Gastrocnemius medialis (tissue), 4 donors: ENCODE results near the gene SSPN.

ENCODE experiments used
- POLR2A ChIP-seq, 2 donors: fragments of 450-650 bp; IDR thresholded peaks; one replicate each; pipeline ENCODE4 v1.6.1; 2017; ENCODE audit warnings: antibody characterized with exemption in 2 of 2, mild to moderate bottlenecking in 2 of 2, moderate library complexity in 2 of 2
- TF ChIP-seq, protein P1 (sequence below), 5 experiments: fragments of 450-650 bp in 3 of 5; fragments of 200-600 bp in 2 of 5; sonication (generic) in 2 of 5; IDR thresholded peaks in 4 of 5; conservative IDR thresholded peaks in 1 of 5; 1 replicate in 4 of 5; 2 replicates in 1 of 5; pipeline ENCODE4 v1.5.1; 2016 to 2019; ENCODE audit warnings: antibody characterized with exemption in 5 of 5, mild to moderate bottlenecking in 3 of 5, moderate library complexity in 3 of 5

DNA sequence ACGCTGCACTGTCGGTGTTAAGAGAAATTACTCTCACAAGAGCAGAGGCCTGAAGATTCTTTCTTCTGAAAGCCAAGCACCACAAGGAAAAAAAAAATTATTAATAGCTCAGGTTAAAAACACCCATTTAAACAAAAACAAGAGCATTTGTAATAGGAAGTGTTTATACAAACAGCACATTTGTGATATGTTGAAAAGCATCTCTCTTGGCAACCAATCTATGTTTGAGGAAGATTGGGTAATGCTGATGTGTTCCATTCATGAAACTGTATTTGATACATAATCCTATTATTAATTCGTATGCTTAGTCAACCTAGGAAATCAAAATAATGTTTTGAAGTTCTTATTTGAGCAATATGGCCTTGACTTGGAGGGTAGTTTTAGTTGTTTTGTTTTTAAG lies 36.5 kb downstream of the SSPN start:
- TF ChIP-seq, protein P1, sequence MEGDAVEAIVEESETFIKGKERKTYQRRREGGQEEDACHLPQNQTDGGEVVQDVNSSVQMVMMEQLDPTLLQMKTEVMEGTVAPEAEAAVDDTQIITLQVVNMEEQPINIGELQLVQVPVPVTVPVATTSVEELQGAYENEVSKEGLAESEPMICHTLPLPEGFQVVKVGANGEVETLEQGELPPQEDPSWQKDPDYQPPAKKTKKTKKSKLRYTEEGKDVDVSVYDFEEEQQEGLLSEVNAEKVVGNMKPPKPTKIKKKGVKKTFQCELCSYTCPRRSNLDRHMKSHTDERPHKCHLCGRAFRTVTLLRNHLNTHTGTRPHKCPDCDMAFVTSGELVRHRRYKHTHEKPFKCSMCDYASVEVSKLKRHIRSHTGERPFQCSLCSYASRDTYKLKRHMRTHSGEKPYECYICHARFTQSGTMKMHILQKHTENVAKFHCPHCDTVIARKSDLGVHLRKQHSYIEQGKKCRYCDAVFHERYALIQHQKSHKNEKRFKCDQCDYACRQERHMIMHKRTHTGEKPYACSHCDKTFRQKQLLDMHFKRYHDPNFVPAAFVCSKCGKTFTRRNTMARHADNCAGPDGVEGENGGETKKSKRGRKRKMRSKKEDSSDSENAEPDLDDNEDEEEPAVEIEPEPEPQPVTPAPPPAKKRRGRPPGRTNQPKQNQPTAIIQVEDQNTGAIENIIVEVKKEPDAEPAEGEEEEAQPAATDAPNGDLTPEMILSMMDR (IDR thresholded peaks at IDR 0.05 in 4 of 5, conservative IDR thresholded peaks at IDR 0.05 in 1 of 5): no peak
- TF ChIP-seq POLR2A (IDR thresholded peaks at IDR 0.05): no peak
